IMR-90 (cell line): ENCODE data around the gene CTAG1B. TPM values are rescaled to one million over a fixed set of nuclear protein-coding genes. Genes with fewer than 3 reads are reported as not detected.
"Not testable (repeated sequence)": the region's sequence is repeated elsewhere in the genome, so short reads cannot be mapped to it uniquely, and the experiment has no call there.

ENCODE experiments used
- ATAC-seq: fragments of 200-7000 bp; cut with Tn5 transposase; 2 replicates; pipeline ENCODE4 v1.9.1; 2020; ENCODE audit warnings: low read depth, mild to moderate bottlenecking, moderate library complexity
- BruUV-seq: library from RNA; stranded (reverse); fragments of 400-500 nt; replicated peaks from 2 replicates; lab custom pipeline; 2021; lab: Mats Ljungman, UMichigan
- CTCF ChIA-PET: fragments of 300-600 bp; formaldehyde crosslinking; extraction: SDS; loops from one replicate; lab custom pipeline; 2021; ENCODE audit warnings: antibody characterized with exemption; lab: Yijun Ruan, JAX
- POLR2A ChIA-PET: fragments of 300-600 bp; sonication (Branson Sonifier 250); formaldehyde crosslinking; loops from one replicate; lab custom pipeline; 2022; ENCODE audit warnings: antibody characterized with exemption; ENCODE audit not compliant: unreplicated experiment; lab: Charles Lee
- DNase-seq: peaks from one replicate; pipeline ENCODE4 v3.0.0; 2013
- H2AFZ ChIP-seq: replicated peaks from 2 replicates; pipeline ENCODE3; 2013; ENCODE audit warnings: low read length, mild to moderate bottlenecking; ENCODE audit not compliant: poor library complexity
- H2AK5ac ChIP-seq: 2 replicates; pipeline ENCODE4 v1.6.1; 2013; ENCODE audit warnings: low read depth, low read length, inconsistent platforms
- H2AK9ac ChIP-seq: replicated peaks from 2 replicates; pipeline ENCODE3; 2013; ENCODE audit warnings: mild to moderate bottlenecking, low read depth, low read length, moderate library complexity; ENCODE audit not compliant: poor library complexity
- H2BK120ac ChIP-seq: 2 replicates; pipeline ENCODE4 v1.6.1; 2013; ENCODE audit warnings: low read depth, low read length, inconsistent platforms
- H2BK15ac ChIP-seq: 3 replicates; pipeline ENCODE4 v1.6.1; 2013; ENCODE audit warnings: low read depth, low read length, inconsistent platforms
- H2BK20ac ChIP-seq: 2 replicates; pipeline ENCODE4 v1.6.1; 2013; ENCODE audit warnings: low read depth, mild to moderate bottlenecking, inconsistent platforms, low read length, moderate library complexity
- H2BK5ac ChIP-seq: 2 replicates; pipeline ENCODE4 v1.6.1; 2013; ENCODE audit warnings: mild to moderate bottlenecking, low read depth, low read length, inconsistent platforms; ENCODE audit not compliant: poor library complexity, severe bottlenecking
- H3K14ac ChIP-seq: replicated peaks from 2 replicates; pipeline ENCODE4 v1.6.1; 2013; ENCODE audit warnings: low read depth, low read length, inconsistent platforms
- H3K18ac ChIP-seq: 2 replicates; pipeline ENCODE4 v1.6.1; 2013; ENCODE audit warnings: low read depth, low read length, control low read depth
- H3K23ac ChIP-seq: 2 replicates; pipeline ENCODE4 v1.6.1; 2013; ENCODE audit warnings: low read depth, low read length, inconsistent platforms
- H3K27ac ChIP-seq: 2 replicates; pipeline ENCODE4 v1.5.1; 2013; ENCODE audit warnings: mild to moderate bottlenecking, control low read depth, low read length; ENCODE audit not compliant: insufficient read depth
- H3K27me3 ChIP-seq: 2 replicates; pipeline ENCODE4 v1.6.1; 2013; ENCODE audit warnings: low read length; ENCODE audit not compliant: control insufficient read depth, insufficient read depth
- H3K36me3 ChIP-seq: 2 replicates; pipeline ENCODE4 v1.6.1; 2013; ENCODE audit warnings: low read length, mixed read lengths; ENCODE audit not compliant: control insufficient read depth, insufficient read depth
- H3K4ac ChIP-seq: 2 replicates; pipeline ENCODE4 v1.6.1; 2013; ENCODE audit warnings: low read depth, low read length, inconsistent platforms
- H3K4me1 ChIP-seq: 2 replicates; pipeline ENCODE4 v1.6.1; 2013; ENCODE audit warnings: low read length, mixed read lengths; ENCODE audit not compliant: control insufficient read depth, insufficient read depth
- H3K4me2 ChIP-seq: 2 replicates; pipeline ENCODE4 v1.6.1; 2013; ENCODE audit warnings: low read depth, mild to moderate bottlenecking, control low read depth, low read length, moderate library complexity
- H3K4me3 ChIP-seq: 2 replicates; pipeline ENCODE4 v1.5.1; 2013; ENCODE audit warnings: low read depth, mild to moderate bottlenecking, control low read depth, low read length, moderate library complexity; ENCODE audit not compliant: insufficient read depth
- H3K56ac ChIP-seq: 2 replicates; pipeline ENCODE4 v1.6.1; 2013; ENCODE audit warnings: low read length, inconsistent platforms; ENCODE audit not compliant: insufficient read depth; ENCODE audit errors: extremely low read depth
- H3K79me1 ChIP-seq, 2 experiments: 2 replicates each; pipeline ENCODE4 v1.6.1; 2013; ENCODE audit warnings: low read length in 2 of 2, inconsistent platforms in 1 of 2, low read depth in 1 of 2
- H3K9ac ChIP-seq: 2 replicates; pipeline ENCODE4 v1.6.1; 2013; ENCODE audit warnings: low read depth, low read length, control low read depth
- H3K9me1 ChIP-seq: 2 replicates; pipeline ENCODE4 v1.6.1; 2013; ENCODE audit warnings: low read length, inconsistent platforms; ENCODE audit not compliant: insufficient read depth
- H3K9me3 ChIP-seq: 2 replicates; pipeline ENCODE4 v1.6.1; 2013; ENCODE audit warnings: low read length; ENCODE audit not compliant: control insufficient read depth, insufficient read depth
- H4K20me1 ChIP-seq: 2 replicates; pipeline ENCODE4 v1.6.1; 2013; ENCODE audit warnings: low read length, inconsistent platforms; ENCODE audit not compliant: insufficient read depth
- H4K5ac ChIP-seq: 2 replicates; pipeline ENCODE4 v1.6.1; 2013; ENCODE audit warnings: mild to moderate bottlenecking, low read depth, low read length, control low read depth
- H4K8ac ChIP-seq, 2 experiments: 2 replicates each; pipeline ENCODE4 v1.6.1; 2013; ENCODE audit warnings: low read depth in 2 of 2, low read length in 2 of 2, control low read depth in 1 of 2, inconsistent platforms in 1 of 2
- H4K91ac ChIP-seq: 2 replicates; pipeline ENCODE4 v1.6.1; 2013; ENCODE audit warnings: low read depth, low read length, inconsistent platforms; ENCODE audit not compliant: insufficient read depth
- WGBS, 2 experiments: methylation state at CpG; one replicate each; pipeline versions ENCODE4 v1.1.5 to v1.1.7; 2013; ENCODE audit warnings: missing lambda C conversion rate in 2 of 2; ENCODE audit not compliant: insufficient read length in 1 of 2; ENCODE audit errors: extremely low coverage in 2 of 2; 5-methylcytosine and 5-hydroxymethylcytosine counted together
- dilution Hi-C: fragments of 300-500 bp; cut with HindIII; formaldehyde crosslinking; loops from one replicate; pipeline ENCODE4 v1.14.3; 2018; ENCODE audit warnings: low sequenced_read_pairs; ENCODE audit not compliant: unreplicated experiment
- in situ Hi-C: fragments of 300-500 bp; cut with MboI; formaldehyde crosslinking; loops from 3 replicates; pipeline ENCODE4 v1.14.3; 2019; ENCODE audit warnings: low sequenced_read_pairs, inconsistent platforms, mixed read lengths
- intact Hi-C: fragments of 100-400 bp; cut with micrococcal nuclease; formaldehyde crosslinking; loops from 2 replicates; pipeline ENCODE4 v1.10.0; 2022
- polyA plus RNA-seq, 3 experiments: library from polyadenylated mRNA; depleted of rRNA; stranded (reverse); fragments of >200 nt; gene quantifications; 2 replicates each; pipeline ENCODE4 v1.2.3, GENCODE V29; 2012; ENCODE audit warnings: low replicate concordance in 1 of 3
- total RNA-seq: library from RNA; depleted of rRNA; stranded (reverse); fragments of >200 nt; gene quantifications from 2 replicates; pipeline ENCODE4 v1.2.3, GENCODE V29; 2012

Gene CTAG1B
- total and polyA plus RNA-seq, 2 of the 4 experiments (the other 2 are of a cell fraction), result not detected

DNA sequence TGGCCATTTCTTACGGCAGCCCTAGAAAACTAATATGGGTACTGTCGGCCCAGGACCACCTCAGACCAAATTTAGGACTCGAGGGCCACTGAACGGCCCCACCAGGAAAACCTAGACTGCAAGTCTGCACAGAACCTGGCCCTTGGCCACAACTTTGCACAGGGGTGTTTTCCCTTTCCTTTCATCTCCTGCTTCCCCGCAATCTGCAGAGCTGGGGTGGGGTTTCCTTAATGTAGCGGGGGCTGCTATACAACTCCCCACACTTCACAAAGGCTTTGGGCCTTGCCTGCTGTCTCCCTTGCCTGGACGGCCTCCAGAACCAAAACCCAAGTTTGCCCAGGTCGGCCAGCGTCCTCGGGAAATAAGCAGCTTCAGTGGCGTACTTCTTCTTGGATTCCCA, 11.9 kb upstream of the CTAG1B start:
- H3K14ac ChIP-seq, H3K79me1 ChIP-seq, H3K23ac ChIP-seq, DNase-seq, H3K56ac ChIP-seq, H2AK5ac ChIP-seq, H3K9me3 ChIP-seq, H3K18ac ChIP-seq, H2BK120ac ChIP-seq, H4K20me1 ChIP-seq, H2AK9ac ChIP-seq, POLR2A ChIA-PET, H3K27me3 ChIP-seq, H3K36me3 ChIP-seq, H3K4me3 ChIP-seq, H4K8ac ChIP-seq, H3K9me1 ChIP-seq, H3K9ac ChIP-seq, H3K27ac ChIP-seq, H4K91ac ChIP-seq, BruUV-seq, H2BK5ac ChIP-seq, in situ Hi-C loops, H3K4ac ChIP-seq, H2AFZ ChIP-seq, CTCF ChIA-PET, H2BK20ac ChIP-seq, H2BK15ac ChIP-seq, H4K5ac ChIP-seq, dilution Hi-C loops, H3K4me1 ChIP-seq, H3K4me2 ChIP-seq, ATAC-seq, intact Hi-C loops: not testable (repeated sequence)
- WGBS, 2 experiments, result no CpG with 5 or more reads among the region's 11 CpGs

DNA sequence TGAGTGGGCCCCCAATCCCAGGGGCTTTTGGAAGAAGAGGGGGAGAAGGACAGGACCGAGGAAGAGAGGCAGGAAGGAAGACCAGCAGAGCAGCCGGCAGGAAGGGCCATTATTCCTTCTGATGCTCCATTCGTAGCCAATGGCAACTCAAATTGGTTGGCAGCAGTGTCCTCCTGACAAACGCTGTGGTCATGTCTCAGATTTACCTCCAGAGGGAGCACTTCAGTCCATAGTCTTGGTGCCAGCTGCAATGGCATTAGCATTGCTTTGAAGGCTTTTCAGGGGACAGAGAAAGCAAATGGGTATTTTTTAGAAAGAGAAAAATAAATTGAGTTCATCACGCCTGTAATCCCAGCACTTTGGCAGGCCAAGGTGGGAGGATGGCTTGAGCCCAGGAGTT, 9.9 kb upstream of the CTAG1B start:
- not testable (repeated sequence) for H2AFZ ChIP-seq

More for the DNA sequence above, 9.9 kb upstream of the CTAG1B start:
- H3K56ac ChIP-seq, H3K23ac ChIP-seq, H4K8ac ChIP-seq, H2AK9ac ChIP-seq, H4K91ac ChIP-seq, intact Hi-C loops, H3K18ac ChIP-seq, H2BK5ac ChIP-seq, H4K20me1 ChIP-seq, H4K5ac ChIP-seq, H3K4ac ChIP-seq, H3K4me1 ChIP-seq, H3K36me3 ChIP-seq, DNase-seq, H2BK20ac ChIP-seq, H3K4me3 ChIP-seq, H2BK120ac ChIP-seq, H3K9ac ChIP-seq, in situ Hi-C loops, H3K27ac ChIP-seq, H2BK15ac ChIP-seq, dilution Hi-C loops, H3K14ac ChIP-seq, H3K79me1 ChIP-seq, H2AK5ac ChIP-seq, CTCF ChIA-PET, H3K9me1 ChIP-seq, H3K9me3 ChIP-seq, H3K27me3 ChIP-seq, BruUV-seq, H3K4me2 ChIP-seq, POLR2A ChIA-PET: not testable (repeated sequence)
- WGBS, 2 experiments, result no CpG with 5 or more reads among the region's 5 CpGs
- peak; percentile 88 for ATAC-seq
